ENCODE measurements around the gene AXIN2. TPM values are rescaled to one million over a fixed set of nuclear protein-coding genes. Genes with fewer than 3 reads are reported as not detected.

The AXIN2 gene
- total RNA-seq, 1 donor from 2014 or later = 8.9 TPM

DNA sequence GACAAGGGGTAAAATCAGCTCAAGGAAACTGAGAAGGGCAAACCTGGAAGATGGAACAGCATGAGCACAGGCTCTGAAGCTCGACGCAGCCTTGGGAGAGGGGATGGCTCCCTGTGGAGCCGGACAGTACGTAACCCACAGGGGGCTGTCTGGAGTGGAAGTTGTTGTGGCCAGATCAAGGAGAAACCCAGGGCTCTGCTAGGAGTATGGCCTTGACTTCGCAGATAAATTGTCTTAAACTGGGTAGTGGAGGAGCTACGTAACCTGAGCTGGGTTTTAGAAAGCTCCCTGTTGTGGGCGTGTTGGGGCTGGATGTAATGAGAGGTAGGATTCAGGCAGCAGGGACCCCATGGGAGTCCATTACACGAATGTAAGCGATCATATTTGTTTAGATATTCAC lies 25.5 kb upstream of the AXIN2 start:
- H4K20me1 ChIP-seq (ENCODE audit: insufficient read depth, low read length) = no peaks in the 10 kb centered on the region
- peaks cover 3% of the 10 kb centered on the region for H3K36me3 Mint-ChIP-seq (ENCODE audit: low read depth, unreplicated experiment)
- H3K27ac Mint-ChIP-seq (ENCODE audit: unreplicated experiment) = no peak overlapping the region
- H3K4me1 Mint-ChIP-seq (ENCODE audit: low read depth, unreplicated experiment) = no peaks in the 10 kb centered on the region
- no peak overlapping the region for H3K4me3 ChIP-seq (ENCODE audit: insufficient read depth, low read depth, low read length)
- TF ChIP-seq EZH2 (IDR thresholded peaks at IDR 0.05; ENCODE audit: insufficient read depth, low read length) = no peak
- no peak for TF ChIP-seq CTCF (IDR thresholded peaks at IDR 0.05; ENCODE audit: insufficient read depth, low read depth, low read length)
- H3K27me3 Mint-ChIP-seq (ENCODE audit: low read depth, unreplicated experiment) = peaks cover 11% of the 10 kb centered on the region
- no peaks in the 10 kb centered on the region for H3K27me3 ChIP-seq (ENCODE audit: insufficient read depth, low read length)
- H3K27ac ChIP-seq (ENCODE audit: low read depth, low read length) = no peak overlapping the region
- no peak overlapping the region for H3K9ac ChIP-seq (ENCODE audit: low read length)
- DNase-seq (ENCODE audit: low read depth) (no peak), FAIRE-seq (no peak)
- H3K4me3 Mint-ChIP-seq (ENCODE audit: unreplicated experiment) = no peak overlapping the region
- H3K79me2 ChIP-seq (ENCODE audit: insufficient read depth, low read length) = no peaks in the 10 kb centered on the region
- H3K9me3 Mint-ChIP-seq (ENCODE audit: unreplicated experiment) = no peaks in the 10 kb centered on the region
- H3K4me2 ChIP-seq (ENCODE audit: low read length) = no peak overlapping the region
- no peaks in the 10 kb centered on the region for H3K4me1 ChIP-seq (ENCODE audit: insufficient read depth, low read length)
- no peak overlapping the region for H2AFZ ChIP-seq (ENCODE audit: low read depth, low read length)
- H3K9me3 ChIP-seq (ENCODE audit: insufficient read depth, low read depth, low read length) = no peaks in the 10 kb centered on the region
- H3K36me3 ChIP-seq (ENCODE audit: insufficient read depth, low read length) = no peaks in the 10 kb centered on the region

GRCh38 chr17:65584604-65585521 lies 23.4 kb upstream of the AXIN2 start:
- no peak overlapping the region for H3K4me2 ChIP-seq (ENCODE audit: low read length)
- Mint-ChIP-seq H3K4me1 (ENCODE audit: low read depth, unreplicated experiment) (no peaks in the 10 kb centered on the region), H3K36me3 (ENCODE audit: low read depth, unreplicated experiment) (peaks cover 3% of the 10 kb centered on the region), H3K27ac (ENCODE audit: unreplicated experiment) (no peak overlapping the region), H3K4me3 (ENCODE audit: unreplicated experiment) (no peak overlapping the region), H3K27me3 (ENCODE audit: low read depth, unreplicated experiment) (peaks cover 13% of the 10 kb centered on the region), H3K9me3 (ENCODE audit: unreplicated experiment) (no peaks in the 10 kb centered on the region)
- peaks cover 2% of the 10 kb centered on the region for H3K27me3 ChIP-seq (ENCODE audit: insufficient read depth, low read length)
- DNase-seq (ENCODE audit: low read depth) (no peak), FAIRE-seq (no peak)
- no peaks in the 10 kb centered on the region for H4K20me1 ChIP-seq (ENCODE audit: insufficient read depth, low read length)
- H2AFZ ChIP-seq (ENCODE audit: low read depth, low read length) = no peak overlapping the region
- H3K9ac ChIP-seq (ENCODE audit: low read length) = no peak overlapping the region
- no peak overlapping the region for H3K4me3 ChIP-seq (ENCODE audit: insufficient read depth, low read depth, low read length)
- no peaks in the 10 kb centered on the region for H3K9me3 ChIP-seq (ENCODE audit: insufficient read depth, low read depth, low read length)
- no peaks in the 10 kb centered on the region for H3K36me3 ChIP-seq (ENCODE audit: insufficient read depth, low read length)
- TF ChIP-seq EZH2 (IDR thresholded peaks at IDR 0.05; ENCODE audit: insufficient read depth, low read length) (no peak), CTCF (IDR thresholded peaks at IDR 0.05; ENCODE audit: insufficient read depth, low read depth, low read length) (no peak)
- H3K4me1 ChIP-seq (ENCODE audit: insufficient read depth, low read length) = no peaks in the 10 kb centered on the region
- H3K27ac ChIP-seq (ENCODE audit: low read depth, low read length) = no peak overlapping the region
- no peaks in the 10 kb centered on the region for H3K79me2 ChIP-seq (ENCODE audit: insufficient read depth, low read length)

All from astrocyte (in vitro differentiated cells and primary cell).